ENCODE results near the gene CEACAM4. TPM values are rescaled to one million over a fixed set of nuclear protein-coding genes. Genes with fewer than 3 reads are reported as not detected.

Gene CEACAM4
- total and polyA plus RNA-seq, 9 of the 15 experiments (the other 6 are each of a cell fraction or from before 2014, with no cell fraction given) = not detected

DNA sequence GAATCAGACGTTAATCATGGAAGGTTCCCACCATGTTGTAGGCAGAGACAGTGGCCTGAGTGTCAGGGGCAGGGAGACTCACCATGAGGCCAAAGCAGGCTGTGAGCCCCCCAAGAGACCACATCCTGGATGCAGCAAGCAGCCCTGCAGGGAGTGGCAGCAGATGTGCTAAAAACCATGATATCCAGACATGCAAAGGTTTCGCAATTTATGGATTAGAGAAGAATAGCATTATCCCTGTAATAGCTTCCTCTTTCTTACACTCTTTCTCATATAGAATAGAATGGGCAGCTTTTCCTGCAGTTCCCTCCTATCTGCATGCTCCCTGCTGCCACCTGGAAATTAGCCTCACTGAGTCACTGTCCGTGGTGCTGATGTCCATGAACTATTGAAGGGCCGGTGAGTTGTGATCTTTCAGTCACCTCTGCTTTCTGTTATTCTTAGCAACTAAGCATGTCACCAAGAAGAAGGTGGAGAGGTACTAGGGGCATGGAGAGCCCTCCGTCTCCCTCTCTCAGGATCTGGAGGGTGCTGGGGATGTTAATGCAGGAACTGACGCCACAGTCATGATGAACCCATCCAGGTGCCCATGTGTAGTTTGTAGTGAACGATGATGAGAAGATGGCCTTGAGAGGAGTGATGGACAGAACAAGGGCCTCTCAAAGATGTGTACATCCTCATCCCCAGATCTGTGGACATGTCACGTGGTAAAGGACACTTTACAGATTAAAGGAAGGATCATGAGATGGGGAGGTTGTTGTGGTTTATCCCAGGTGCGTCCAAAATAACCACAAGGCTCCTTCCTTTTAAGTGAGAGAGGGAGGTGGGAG is 9.9 kb downstream of the CEACAM4 start (continued):
- TF ChIP-seq, protein P1, sequence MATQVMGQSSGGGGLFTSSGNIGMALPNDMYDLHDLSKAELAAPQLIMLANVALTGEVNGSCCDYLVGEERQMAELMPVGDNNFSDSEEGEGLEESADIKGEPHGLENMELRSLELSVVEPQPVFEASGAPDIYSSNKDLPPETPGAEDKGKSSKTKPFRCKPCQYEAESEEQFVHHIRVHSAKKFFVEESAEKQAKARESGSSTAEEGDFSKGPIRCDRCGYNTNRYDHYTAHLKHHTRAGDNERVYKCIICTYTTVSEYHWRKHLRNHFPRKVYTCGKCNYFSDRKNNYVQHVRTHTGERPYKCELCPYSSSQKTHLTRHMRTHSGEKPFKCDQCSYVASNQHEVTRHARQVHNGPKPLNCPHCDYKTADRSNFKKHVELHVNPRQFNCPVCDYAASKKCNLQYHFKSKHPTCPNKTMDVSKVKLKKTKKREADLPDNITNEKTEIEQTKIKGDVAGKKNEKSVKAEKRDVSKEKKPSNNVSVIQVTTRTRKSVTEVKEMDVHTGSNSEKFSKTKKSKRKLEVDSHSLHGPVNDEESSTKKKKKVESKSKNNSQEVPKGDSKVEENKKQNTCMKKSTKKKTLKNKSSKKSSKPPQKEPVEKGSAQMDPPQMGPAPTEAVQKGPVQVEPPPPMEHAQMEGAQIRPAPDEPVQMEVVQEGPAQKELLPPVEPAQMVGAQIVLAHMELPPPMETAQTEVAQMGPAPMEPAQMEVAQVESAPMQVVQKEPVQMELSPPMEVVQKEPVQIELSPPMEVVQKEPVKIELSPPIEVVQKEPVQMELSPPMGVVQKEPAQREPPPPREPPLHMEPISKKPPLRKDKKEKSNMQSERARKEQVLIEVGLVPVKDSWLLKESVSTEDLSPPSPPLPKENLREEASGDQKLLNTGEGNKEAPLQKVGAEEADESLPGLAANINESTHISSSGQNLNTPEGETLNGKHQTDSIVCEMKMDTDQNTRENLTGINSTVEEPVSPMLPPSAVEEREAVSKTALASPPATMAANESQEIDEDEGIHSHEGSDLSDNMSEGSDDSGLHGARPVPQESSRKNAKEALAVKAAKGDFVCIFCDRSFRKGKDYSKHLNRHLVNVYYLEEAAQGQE (IDR thresholded peaks at IDR 0.05; ENCODE audit: borderline replicate concordance) = peak; percentile 98
- TF ChIP-seq, protein P1 (CRISPR knock-in tag; IDR thresholded peaks at IDR 0.05; ENCODE audit: low read depth) = peak; percentile 91
- TF ChIP-seq ZNF766 (CRISPR knock-in tag; conservative IDR thresholded peaks at IDR 0.05) = peak; percentile 55; the same call in 1 of the 2 replicates
- TF ChIP-seq, protein P2, sequence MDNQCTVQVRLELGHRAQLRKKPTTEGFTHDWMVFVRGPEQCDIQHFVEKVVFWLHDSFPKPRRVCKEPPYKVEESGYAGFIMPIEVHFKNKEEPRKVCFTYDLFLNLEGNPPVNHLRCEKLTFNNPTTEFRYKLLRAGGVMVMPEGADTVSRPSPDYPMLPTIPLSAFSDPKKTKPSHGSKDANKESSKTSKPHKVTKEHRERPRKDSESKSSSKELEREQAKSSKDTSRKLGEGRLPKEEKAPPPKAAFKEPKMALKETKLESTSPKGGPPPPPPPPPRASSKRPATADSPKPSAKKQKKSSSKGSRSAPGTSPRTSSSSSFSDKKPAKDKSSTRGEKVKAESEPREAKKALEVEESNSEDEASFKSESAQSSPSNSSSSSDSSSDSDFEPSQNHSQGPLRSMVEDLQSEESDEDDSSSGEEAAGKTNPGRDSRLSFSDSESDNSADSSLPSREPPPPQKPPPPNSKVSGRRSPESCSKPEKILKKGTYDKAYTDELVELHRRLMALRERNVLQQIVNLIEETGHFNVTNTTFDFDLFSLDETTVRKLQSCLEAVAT (IDR thresholded peaks at IDR 0.05) = no peak
- no peak for TF ChIP-seq MED1 (CRISPR knock-in tag; IDR thresholded peaks at IDR 0.05; ENCODE audit: borderline replicate concordance)
- TF ChIP-seq, protein P3, sequence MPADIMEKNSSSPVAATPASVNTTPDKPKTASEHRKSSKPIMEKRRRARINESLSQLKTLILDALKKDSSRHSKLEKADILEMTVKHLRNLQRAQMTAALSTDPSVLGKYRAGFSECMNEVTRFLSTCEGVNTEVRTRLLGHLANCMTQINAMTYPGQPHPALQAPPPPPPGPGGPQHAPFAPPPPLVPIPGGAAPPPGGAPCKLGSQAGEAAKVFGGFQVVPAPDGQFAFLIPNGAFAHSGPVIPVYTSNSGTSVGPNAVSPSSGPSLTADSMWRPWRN (IDR thresholded peaks at IDR 0.05; ENCODE audit: low read depth) = no peak
- TF ChIP-seq, protein P4, sequence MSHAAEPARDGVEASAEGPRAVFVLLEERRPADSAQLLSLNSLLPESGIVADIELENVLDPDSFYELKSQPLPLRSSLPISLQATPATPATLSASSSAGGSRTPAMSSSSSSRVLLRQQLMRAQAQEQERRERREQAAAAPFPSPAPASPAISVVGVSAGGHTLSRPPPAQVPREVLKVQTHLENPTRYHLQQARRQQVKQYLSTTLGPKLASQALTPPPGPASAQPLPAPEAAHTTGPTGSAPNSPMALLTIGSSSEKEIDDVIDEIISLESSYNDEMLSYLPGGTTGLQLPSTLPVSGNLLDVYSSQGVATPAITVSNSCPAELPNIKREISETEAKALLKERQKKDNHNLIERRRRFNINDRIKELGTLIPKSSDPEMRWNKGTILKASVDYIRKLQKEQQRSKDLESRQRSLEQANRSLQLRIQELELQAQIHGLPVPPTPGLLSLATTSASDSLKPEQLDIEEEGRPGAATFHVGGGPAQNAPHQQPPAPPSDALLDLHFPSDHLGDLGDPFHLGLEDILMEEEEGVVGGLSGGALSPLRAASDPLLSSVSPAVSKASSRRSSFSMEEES (CRISPR knock-in tag; IDR thresholded peaks at IDR 0.05) = peak; percentile 60
- TF ChIP-seq CEBPB (tag; IDR thresholded peaks at IDR 0.05) = 0 out of 2 replicates have a peak, but pooled peaks have one; percentile 14
- peak; percentile 95 for TF ChIP-seq EHMT2 (IDR thresholded peaks at IDR 0.05)
